Measurements from ENCODE around the gene SENP5. TPM values are rescaled to one million over a fixed set of nuclear protein-coding genes. Genes with fewer than 3 reads are reported as not detected.

SENP5 gene
- total and polyA plus RNA-seq, 2 of the 8 experiments (the other 6 are each of a cell fraction or from before 2014, with no cell fraction given): 6.7 to 27.3 TPM

GRCh38 chr3:196896229-196896628 lies 28.5 kb downstream of the SENP5 start:
- no peak overlapping the region for H3K56ac ChIP-seq (replicated peaks; ENCODE audit: insufficient read length, low read depth, low read length)
- H4K5ac ChIP-seq (ENCODE audit: insufficient read length, low read depth, low read length): no peak overlapping the region
- no peak overlapping the region for H2BK12ac ChIP-seq (ENCODE audit: low read depth, low read length)
- no peak overlapping the region for H3K9ac ChIP-seq (replicated peaks in 1 of 4; ENCODE audit: extremely low read depth in 1 of 4, low read depth in 3 of 4, low read length in 3 of 4)
- DNase-seq (ENCODE audit: low read depth in 1 of 2, low spot score in 2 of 2): no peak
- no peak overlapping the region for H3K4me2 ChIP-seq (ENCODE audit: insufficient read depth in 1 of 2, low read depth in 2 of 2, low read length in 2 of 2)
- no peak overlapping the region for H2BK5ac ChIP-seq (ENCODE audit: low read depth, low read length)
- TF ChIP-seq RBBP5 (IDR thresholded peaks at IDR 0.05; ENCODE audit: borderline replicate concordance, low read depth, low read length) (no peak), CEBPB (IDR thresholded peaks at IDR 0.05; ENCODE audit: low read depth, low read length) (no peak), TAF1 (IDR thresholded peaks at IDR 0.05; ENCODE audit: low read depth, low read length) (no peak), YY1 (IDR thresholded peaks at IDR 0.05; ENCODE audit: low read depth, low read length) (no peak)
- ChIA-PET POLR2A (ENCODE audit: partially characterized antibody) (interaction anchor here (0.6 kb wide), 1 partner anchor 13 kb away, joined by 3 read pairs; no protein-coding TSS in a partner anchor), CTCF (ENCODE audit: partially characterized antibody) (no interaction called here)
- no peak overlapping the region for H3K4me3 ChIP-seq (ENCODE audit: extremely low read depth in 1 of 4, insufficient read depth in 2 of 4, low read depth in 3 of 4, low read length in 4 of 4)
- H3K4me1 ChIP-seq (replicated peaks in 1 of 4; ENCODE audit: control insufficient read depth in 3 of 4, insufficient read depth in 4 of 4, low read length in 3 of 4): no peaks in the 10 kb centered on the region
- H3K27ac ChIP-seq (ENCODE audit: low read depth, low read length): no peak overlapping the region
- H3K27me3 ChIP-seq (replicated peaks in 1 of 4; ENCODE audit: control insufficient read depth in 3 of 4, extremely low read depth in 1 of 4, insufficient read depth in 3 of 4, low read length in 3 of 4): no peaks in the 10 kb centered on the region
- H4K91ac ChIP-seq (replicated peaks; ENCODE audit: insufficient read length, low read length): no peak overlapping the region
- H2BK20ac ChIP-seq (ENCODE audit: low read length): no peak overlapping the region
- FAIRE-seq: no peak
- no peak overlapping the region for H2BK15ac ChIP-seq (ENCODE audit: low read length)
- H3K23me2 ChIP-seq (ENCODE audit: low read depth, low read length): no peaks in the 10 kb centered on the region
- no peak overlapping the region for H4K8ac ChIP-seq (ENCODE audit: extremely low read depth, insufficient read depth, low read length)
- no peak overlapping the region for H2AK5ac ChIP-seq (ENCODE audit: low read depth, low read length)
- H3K9me3 ChIP-seq (ENCODE audit: insufficient read depth in 2 of 2, low read depth in 1 of 2, low read length in 1 of 2): no peaks in the 10 kb centered on the region
- no peak overlapping the region for H3K4ac ChIP-seq (replicated peaks; ENCODE audit: insufficient read length, low read depth, low read length)
- H3K23ac ChIP-seq (ENCODE audit: insufficient read length): no peak overlapping the region
- no peak overlapping the region for H3K14ac ChIP-seq (ENCODE audit: insufficient read length)
- no peak overlapping the region for H2BK120ac ChIP-seq (replicated peaks; ENCODE audit: low read depth, low read length)
- H4K20me1 ChIP-seq (replicated peaks in 1 of 2; ENCODE audit: control insufficient read depth in 1 of 2, insufficient read depth in 2 of 2, low read length in 2 of 2): no peaks in the 10 kb centered on the region
- H3K18ac ChIP-seq (ENCODE audit: extremely low read depth, low read length): no peak overlapping the region
- WGBS, 2 experiments (ENCODE audit: extremely low coverage in 1 of 2, insufficient coverage in 1 of 2, insufficient read length in 1 of 2, insufficient replicate concordance in 2 of 2, low coverage in 1 of 2, low lambda C conversion rate in 2 of 2, missing lambda C conversion rate in 1 of 2): 97% methylated on average over 6 of the region's 6 CpGs; no CpG with 5 or more reads in 1 of the 2 experiments
- peaks cover 0 to 4% (median 1%) of the 10 kb centered on the region in 4 experiments; a peak in 2 of 8 replicates for H3K36me3 ChIP-seq (ENCODE audit: control insufficient read depth in 2 of 4, insufficient read depth in 4 of 4, low read length in 3 of 4)
- H3K79me1 ChIP-seq (ENCODE audit: low read depth, low read length): no peaks in the 10 kb centered on the region; the same call in 1 of the 2 replicates
- peaks cover 0 to 26% of the 10 kb centered on the region in 2 experiments; a peak in 2 of 4 replicates for H3K79me2 ChIP-seq (ENCODE audit: control insufficient read depth in 1 of 2, insufficient read depth in 2 of 2, low read length in 2 of 2)
- H2AFZ ChIP-seq (ENCODE audit: low read length): no peak overlapping the region
